ENCODE measurements around the gene KAT2B.

DNA sequence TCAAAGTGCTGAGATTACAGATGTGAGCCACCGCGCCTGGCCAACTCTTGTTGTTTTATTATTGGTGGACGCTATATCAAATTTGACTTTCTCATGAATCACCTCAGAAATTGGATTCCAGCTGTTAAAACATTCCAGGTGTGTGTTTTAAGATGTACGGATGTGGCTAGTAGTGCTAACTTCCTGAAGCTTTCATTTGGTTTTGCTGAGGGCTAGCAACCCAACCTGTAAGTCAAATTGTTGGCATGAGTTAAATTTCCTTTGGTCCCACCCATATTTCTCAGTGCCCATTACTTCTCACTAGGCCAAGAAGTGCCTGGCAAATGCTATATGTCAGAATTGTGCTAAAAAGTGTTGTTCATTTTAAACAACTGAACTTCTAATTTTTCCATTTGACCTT lies 13.1 kb upstream of the KAT2B start:
- no peak for TF ChIP-seq EZH2 (IDR thresholded peaks at IDR 0.05; ENCODE audit: borderline replicate concordance, insufficient read depth, low read depth, low read length, poor library complexity, severe bottlenecking)
- TF ChIP-seq CTCF (IDR thresholded peaks at IDR 0.05): no peak

Measured in B cell (primary cell).